HepG2 (cell line): Measurements from ENCODE around the gene ARL5B.

Experiments used
- ATRX ChIP-seq: sonication (generic); formaldehyde crosslinking; IDR thresholded peaks from 2 replicates; pipeline ENCODE4 v1.4.0; 2020; ENCODE audit warnings: missing genetic modification reagents, borderline replicate concordance
- SALL2 ChIP-seq: sonication (generic); formaldehyde crosslinking; IDR thresholded peaks from 2 replicates; pipeline ENCODE4 v1.8.1; 2023; ENCODE audit warnings: mild to moderate bottlenecking, missing genetic modification reagents, inconsistent platforms
- SIN3A ChIP-seq: IDR thresholded peaks from 2 replicates; pipeline ENCODE4 v1.6.1; 2011; ENCODE audit warnings: low read depth, mild to moderate bottlenecking, control low read depth, low read length, borderline replicate concordance
- TAF1 ChIP-seq: sonication (generic); formaldehyde crosslinking; IDR thresholded peaks from 2 replicates; pipeline ENCODE4 v1.4.0; 2020; ENCODE audit warnings: missing genetic modification reagents
- ZBTB1 ChIP-seq: sonication (generic); formaldehyde crosslinking; IDR thresholded peaks from 2 replicates; pipeline ENCODE4 v1.4.0; 2020; ENCODE audit warnings: missing genetic modification reagents, borderline replicate concordance
- ZNF354B ChIP-seq: sonication (generic); formaldehyde crosslinking; IDR thresholded peaks from 2 replicates; pipeline ENCODE4 v1.8.0; 2022; ENCODE audit warnings: mild to moderate bottlenecking, missing genetic modification reagents
- ZNF564 ChIP-seq: sonication (generic); formaldehyde crosslinking; IDR thresholded peaks from 2 replicates; pipeline ENCODE4 v1.8.1; 2023; ENCODE audit warnings: mild to moderate bottlenecking, missing genetic modification reagents
- TF ChIP-seq, protein P1 (sequence below): sonication (generic); formaldehyde crosslinking; IDR thresholded peaks from 2 replicates; pipeline ENCODE4 v1.5.0; 2020; ENCODE audit warnings: mild to moderate bottlenecking, missing genetic modification reagents, moderate library complexity
- TF ChIP-seq, protein P2 (sequence below): sonication (generic); formaldehyde crosslinking; conservative IDR thresholded peaks from 2 replicates; pipeline ENCODE4 v1.4.0; 2020; ENCODE audit warnings: missing genetic modification reagents

DNA sequence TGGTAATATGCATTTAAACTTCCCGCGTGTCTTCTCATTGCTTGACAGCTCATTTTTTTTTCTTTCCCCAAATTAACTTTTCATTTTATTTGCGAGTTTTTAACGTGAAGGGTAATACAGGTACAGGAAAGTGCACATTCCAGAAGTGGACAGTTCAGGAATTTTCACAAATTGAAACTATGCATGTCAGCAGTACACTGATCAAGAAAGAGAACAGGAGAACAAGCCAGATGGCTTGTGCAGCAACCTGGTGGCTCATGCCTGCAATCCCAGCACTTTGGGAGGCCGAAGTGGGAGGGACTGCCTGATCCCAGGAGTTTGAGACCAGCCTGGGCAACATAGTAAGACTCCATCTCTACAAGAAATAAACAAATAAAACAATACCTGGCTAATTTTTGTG lies 28.5 kb downstream of the ARL5B start:
- TF ChIP-seq SALL2 (CRISPR knock-in tag) (no peak), ATRX (no peak), ZNF354B (CRISPR knock-in tag) (no peak), ZBTB1 (no peak), ZNF564 (CRISPR knock-in tag) (no peak), SIN3A (no peak), TAF1 (CRISPR knock-in tag) (no peak)
- TF ChIP-seq, protein P1, sequence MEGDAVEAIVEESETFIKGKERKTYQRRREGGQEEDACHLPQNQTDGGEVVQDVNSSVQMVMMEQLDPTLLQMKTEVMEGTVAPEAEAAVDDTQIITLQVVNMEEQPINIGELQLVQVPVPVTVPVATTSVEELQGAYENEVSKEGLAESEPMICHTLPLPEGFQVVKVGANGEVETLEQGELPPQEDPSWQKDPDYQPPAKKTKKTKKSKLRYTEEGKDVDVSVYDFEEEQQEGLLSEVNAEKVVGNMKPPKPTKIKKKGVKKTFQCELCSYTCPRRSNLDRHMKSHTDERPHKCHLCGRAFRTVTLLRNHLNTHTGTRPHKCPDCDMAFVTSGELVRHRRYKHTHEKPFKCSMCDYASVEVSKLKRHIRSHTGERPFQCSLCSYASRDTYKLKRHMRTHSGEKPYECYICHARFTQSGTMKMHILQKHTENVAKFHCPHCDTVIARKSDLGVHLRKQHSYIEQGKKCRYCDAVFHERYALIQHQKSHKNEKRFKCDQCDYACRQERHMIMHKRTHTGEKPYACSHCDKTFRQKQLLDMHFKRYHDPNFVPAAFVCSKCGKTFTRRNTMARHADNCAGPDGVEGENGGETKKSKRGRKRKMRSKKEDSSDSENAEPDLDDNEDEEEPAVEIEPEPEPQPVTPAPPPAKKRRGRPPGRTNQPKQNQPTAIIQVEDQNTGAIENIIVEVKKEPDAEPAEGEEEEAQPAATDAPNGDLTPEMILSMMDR (CRISPR knock-in tag), result no peak
- TF ChIP-seq, protein P2, sequence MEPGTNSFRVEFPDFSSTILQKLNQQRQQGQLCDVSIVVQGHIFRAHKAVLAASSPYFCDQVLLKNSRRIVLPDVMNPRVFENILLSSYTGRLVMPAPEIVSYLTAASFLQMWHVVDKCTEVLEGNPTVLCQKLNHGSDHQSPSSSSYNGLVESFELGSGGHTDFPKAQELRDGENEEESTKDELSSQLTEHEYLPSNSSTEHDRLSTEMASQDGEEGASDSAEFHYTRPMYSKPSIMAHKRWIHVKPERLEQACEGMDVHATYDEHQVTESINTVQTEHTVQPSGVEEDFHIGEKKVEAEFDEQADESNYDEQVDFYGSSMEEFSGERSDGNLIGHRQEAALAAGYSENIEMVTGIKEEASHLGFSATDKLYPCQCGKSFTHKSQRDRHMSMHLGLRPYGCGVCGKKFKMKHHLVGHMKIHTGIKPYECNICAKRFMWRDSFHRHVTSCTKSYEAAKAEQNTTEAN (CRISPR knock-in tag), result no peak
